Panc1 (cell line): ENCODE results near the gene TFB1M. TPM values are rescaled to one million over a fixed set of nuclear protein-coding genes. Genes with fewer than 3 reads are reported as not detected.

Source experiments
- ATAC-seq: fragments of 200-7000 bp; cut with Tn5 transposase; 2 replicates; pipeline ENCODE4 v1.9.1; 2020; ENCODE audit warnings: mild to moderate bottlenecking, moderate library complexity
- BruUV-seq: library from RNA; stranded (reverse); fragments of 400-500 nt; replicated peaks from 2 replicates; lab custom pipeline; 2021; lab: Mats Ljungman, UMichigan
- CTCF ChIA-PET: fragments of 300-600 bp; sonication (Branson Sonifier 250); formaldehyde crosslinking; loops from one replicate; lab custom pipeline; 2022; ENCODE audit warnings: antibody characterized with exemption; lab: Charles Lee
- POLR2A ChIA-PET: fragments of 300-600 bp; sonication (Branson Sonifier 250); formaldehyde crosslinking; loops from one replicate; lab custom pipeline; 2022; ENCODE audit warnings: antibody characterized with exemption; lab: Charles Lee
- DNase-seq: peaks from one replicate; pipeline ENCODE4 v3.0.0-alpha.2; 2010; ENCODE audit warnings: low read depth, low spot score
- H3K27ac ChIP-seq: 2 replicates; pipeline ENCODE4 v1.5.1; 2011; ENCODE audit warnings: mild to moderate bottlenecking, low read length, inconsistent platforms
- H3K27me3 ChIP-seq: fragments of 200-500 bp; sonication (Bioruptor generic); 2 replicates; pipeline ENCODE4 v1.6.0; 2014; ENCODE audit warnings: low read length, inconsistent platforms; ENCODE audit not compliant: control insufficient read depth, insufficient read depth
- H3K36me3 ChIP-seq: fragments of 200-500 bp; sonication (Bioruptor generic); 2 replicates; pipeline ENCODE4 v1.5.1; 2014; ENCODE audit warnings: inconsistent platforms, mild to moderate bottlenecking, low read length, moderate library complexity; ENCODE audit not compliant: control insufficient read depth, insufficient read depth
- H3K4me1 ChIP-seq: 2 replicates; pipeline ENCODE4 v1.5.1; 2011; ENCODE audit warnings: inconsistent platforms, mild to moderate bottlenecking, low read length, moderate library complexity; ENCODE audit not compliant: control insufficient read depth, insufficient read depth
- H3K4me3 ChIP-seq, 2 experiments: 2 replicates each; pipeline ENCODE4 v1.5.1; 2011 to 2012; ENCODE audit warnings: low read depth in 2 of 2, low read length in 2 of 2, mild to moderate bottlenecking in 2 of 2, inconsistent platforms in 1 of 2, moderate library complexity in 1 of 2
- H3K9me3 ChIP-seq: fragments of 200-500 bp; sonication (Bioruptor generic); 2 replicates; pipeline ENCODE4 v1.5.1; 2014; ENCODE audit warnings: low read depth, mild to moderate bottlenecking, inconsistent platforms, low read length, moderate library complexity; ENCODE audit not compliant: control insufficient read depth, insufficient read depth
- CTCF ChIP-seq: fragments of 450-650 bp; IDR thresholded peaks from 2 replicates; pipeline ENCODE4 v1.5.1; 2017; ENCODE audit warnings: mild to moderate bottlenecking
- POLR2AphosphoS5 ChIP-seq: IDR thresholded peaks from 2 replicates; pipeline ENCODE4 v1.6.1; 2012; ENCODE audit warnings: mild to moderate bottlenecking, low read depth, low read length, moderate library complexity
- REST ChIP-seq, 2 experiments: IDR thresholded peaks; 2 replicates each; pipeline ENCODE4 v1.6.1; 2011 to 2012; ENCODE audit warnings: low read depth in 2 of 2, control low read depth in 1 of 2, low read length in 1 of 2, mild to moderate bottlenecking in 1 of 2, moderate library complexity in 1 of 2; ENCODE audit not compliant: insufficient read depth in 1 of 2
- SIN3A ChIP-seq: IDR thresholded peaks from 2 replicates; pipeline ENCODE4 v1.6.1; 2012; ENCODE audit warnings: low read depth, mild to moderate bottlenecking, low read length, moderate library complexity, borderline replicate concordance; ENCODE audit not compliant: insufficient read depth
- TCF7L2 ChIP-seq: IDR thresholded peaks from 2 replicates; pipeline ENCODE4 v1.6.1; 2011; ENCODE audit warnings: mild to moderate bottlenecking, low read depth, low read length, inconsistent platforms
- in situ Hi-C: cut with HindIII; loops from 2 replicates; pipeline ENCODE4 v1.10.0; 2016; ENCODE audit warnings: low sequenced_read_pairs, low pct_unique_long_range_greater_than_20kb
- intact Hi-C: fragments of 100-400 bp; cut with micrococcal nuclease; formaldehyde crosslinking; loops from one replicate; pipeline ENCODE4 v1.10.0; 2022; ENCODE audit not compliant: unreplicated experiment
- total RNA-seq: library from RNA; stranded (reverse); gene quantifications from one replicate; pipeline ENCODE4 v1.2.1, GENCODE V29; 2021; ENCODE audit not compliant: unreplicated experiment

Gene TFB1M
- total RNA-seq, 1 experiment from 2014 or later, result 32.0 TPM

DNA sequence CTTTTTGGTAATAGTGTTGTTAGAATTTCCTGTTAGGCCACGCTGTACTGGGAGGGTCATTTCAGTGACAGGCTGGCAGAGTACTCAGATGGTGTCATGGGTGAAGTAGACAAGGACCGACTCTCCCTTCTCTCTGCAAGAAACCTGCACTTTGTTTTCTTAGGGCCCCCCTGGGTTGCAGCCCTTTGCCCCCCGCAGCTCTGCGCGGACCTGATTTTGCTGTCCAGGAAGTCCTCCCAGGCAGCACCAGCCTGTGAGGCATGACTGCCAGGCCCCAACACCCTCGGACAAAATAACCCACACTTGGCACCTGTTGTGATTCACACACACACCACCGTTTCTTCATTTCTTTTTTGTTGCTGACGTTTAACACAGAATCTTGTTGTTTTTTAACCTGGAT is 72.3 kb downstream of the TFB1M start:
- Histone ChIP-seq H3K27me3 (no peaks in the 10 kb centered on the region), H3K9me3 (no peaks in the 10 kb centered on the region), H3K27ac (peak overlapping the region; percentile 55), H3K36me3 (no peaks in the 10 kb centered on the region; the same call in none of the 2 replicates), H3K4me3 (no peak overlapping the region), H3K4me1 (no peaks in the 10 kb centered on the region)
- BruUV-seq, result no TSS peak
- POLR2A ChIA-PET, result no interaction called here
- DNase-seq (no peak), ATAC-seq (no peak)
- TF ChIP-seq TCF7L2 (no peak), SIN3A (no peak), CTCF (no peak), POLR2AphosphoS5 (no peak), REST (IDR thresholded peaks at IDR 0.05; ENCODE audit: insufficient read depth in 1 of 2, low read depth in 2 of 2, low read length in 1 of 2) (no peak)
- intact Hi-C loops (no loop called here), in situ Hi-C loops (no loop called here)
- CTCF ChIA-PET, result no interaction called here

DNA sequence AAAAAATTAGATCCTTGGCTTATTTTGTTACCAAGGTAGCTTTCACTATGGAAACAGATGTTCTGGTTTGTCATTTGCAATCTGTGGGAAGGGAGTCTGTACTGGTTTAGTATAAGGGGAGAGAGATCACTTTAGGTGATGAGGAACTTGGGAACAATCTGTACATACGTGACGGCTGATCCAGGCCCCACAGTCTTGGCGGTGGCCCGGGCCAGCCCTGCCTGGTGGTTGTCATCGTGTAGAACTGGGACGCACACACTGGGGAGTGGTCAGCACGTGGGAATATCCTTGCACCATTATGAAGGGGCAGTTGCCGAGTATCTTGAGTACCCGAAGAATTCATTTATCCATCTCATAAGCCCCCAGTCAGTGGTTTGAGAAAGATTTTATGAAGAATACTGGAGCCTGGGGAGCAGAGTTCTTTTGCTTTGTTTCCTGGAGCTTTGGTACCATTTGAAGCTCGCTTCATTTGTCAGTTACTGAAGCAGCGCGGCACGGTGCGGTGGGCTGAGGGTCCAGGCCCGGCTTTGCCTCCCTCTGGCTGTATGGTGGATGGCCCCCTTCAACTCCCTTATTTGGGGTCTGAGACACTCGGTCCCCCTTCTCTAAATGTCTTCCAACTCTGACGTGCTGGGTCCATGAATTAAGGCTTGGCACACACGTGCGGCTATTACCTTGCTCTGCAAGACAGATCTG is 73.2 kb downstream of the TFB1M start:
- no peak overlapping the region for H3K4me3 ChIP-seq
- in situ Hi-C loops, result no loop called here
- H3K4me1 ChIP-seq, result no peaks in the 10 kb centered on the region
- peak overlapping the region; percentile 55 for H3K27ac ChIP-seq
- intact Hi-C loops, result no loop called here
- ChIA-PET POLR2A (no interaction called here), CTCF (no interaction called here)
- no TSS peak for BruUV-seq
- no peaks in the 10 kb centered on the region for H3K27me3 ChIP-seq
- H3K9me3 ChIP-seq, result no peaks in the 10 kb centered on the region
- no peak for ATAC-seq
- no peaks in the 10 kb centered on the region; the same call in none of the 2 replicates for H3K36me3 ChIP-seq
- DNase-seq, result no peak
- no peak for TF ChIP-seq POLR2AphosphoS5

DNA sequence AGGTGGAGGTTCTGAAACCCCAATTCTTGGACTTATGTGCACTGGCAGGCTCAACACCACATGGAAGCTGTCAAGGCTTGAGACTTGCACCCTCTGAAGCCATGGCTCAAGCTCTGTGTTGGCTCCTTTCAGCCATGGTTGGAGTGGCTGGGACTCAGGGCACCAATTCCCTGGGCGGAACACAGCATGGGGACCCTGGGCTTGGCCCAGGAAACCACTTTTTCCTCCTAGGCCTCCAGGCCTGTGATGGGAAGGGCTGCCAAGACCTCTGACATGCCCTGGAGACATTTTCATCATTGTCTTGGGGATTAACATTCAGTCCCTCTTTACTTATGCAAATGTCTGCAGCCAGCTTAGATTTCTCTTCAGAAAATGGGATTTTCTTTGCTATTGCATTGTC is 76.7 kb downstream of the TFB1M start:
- intact Hi-C loops (no loop called here), in situ Hi-C loops (no loop called here)
- no peaks in the 10 kb centered on the region for H3K4me1 ChIP-seq
- H3K4me3 ChIP-seq, result no peak overlapping the region
- POLR2A ChIA-PET, result interaction anchor here (0.6 kb wide), 1 partner anchor 227 kb away, joined by 10 read pairs; no protein-coding TSS in a partner anchor
- CTCF ChIA-PET, result no interaction called here
- no peaks in the 10 kb centered on the region for H3K9me3 ChIP-seq
- DNase-seq (no peak), ATAC-seq (no peak)
- BruUV-seq, result no TSS peak
- TF ChIP-seq CTCF (no peak), POLR2AphosphoS5 (no peak), REST (IDR thresholded peaks at IDR 0.05; ENCODE audit: insufficient read depth in 1 of 2, low read depth in 2 of 2, low read length in 1 of 2) (no peak), TCF7L2 (no peak), SIN3A (no peak)
- H3K36me3 ChIP-seq, result no peaks in the 10 kb centered on the region
- H3K27ac ChIP-seq, result no peak overlapping the region; the same call in 1 of the 2 replicates
- no peaks in the 10 kb centered on the region for H3K27me3 ChIP-seq
